HG03066 (cell line): ENCODE results near the gene KLK15.
"Not testable (repeated sequence)": the region's sequence is repeated elsewhere in the genome, so short reads cannot be mapped to it uniquely, and the experiment has no call there.

Experiments
- ATAC-seq: cut with Tn5 transposase; IDR thresholded peaks from one replicate; pipeline ENCODE4 v1.9.1; 2021; ENCODE audit warnings: low read depth; ENCODE audit not compliant: unreplicated experiment

Gene KLK15

DNA sequence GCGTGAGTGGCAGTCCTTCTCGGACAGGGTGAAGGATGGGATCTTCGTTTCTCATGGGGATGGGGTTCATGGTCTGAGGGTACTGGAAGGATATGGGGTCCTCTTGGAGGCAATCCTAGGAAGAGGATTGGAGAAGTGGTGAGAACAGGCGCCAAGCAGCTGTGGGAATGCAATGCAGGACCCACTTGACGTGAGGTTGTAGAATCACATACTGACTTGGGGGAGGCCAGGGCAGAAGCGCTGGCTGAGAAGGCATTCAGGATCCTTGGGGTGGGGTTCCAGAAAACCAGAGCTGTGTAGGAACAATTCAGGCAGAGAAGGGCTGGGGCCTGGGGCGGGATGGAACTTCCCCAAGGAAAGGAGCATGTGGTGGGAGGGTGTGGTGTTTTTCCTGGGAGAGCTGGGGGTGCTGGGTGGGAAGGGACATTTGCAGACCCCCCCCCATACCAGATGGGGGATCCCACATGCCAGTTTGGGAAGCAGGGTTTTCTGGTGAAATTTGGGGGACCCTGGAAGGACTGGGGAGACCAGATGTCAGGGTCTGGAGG is 10.6 kb downstream of the KLK15 start:
- ATAC-seq = no peak

DNA sequence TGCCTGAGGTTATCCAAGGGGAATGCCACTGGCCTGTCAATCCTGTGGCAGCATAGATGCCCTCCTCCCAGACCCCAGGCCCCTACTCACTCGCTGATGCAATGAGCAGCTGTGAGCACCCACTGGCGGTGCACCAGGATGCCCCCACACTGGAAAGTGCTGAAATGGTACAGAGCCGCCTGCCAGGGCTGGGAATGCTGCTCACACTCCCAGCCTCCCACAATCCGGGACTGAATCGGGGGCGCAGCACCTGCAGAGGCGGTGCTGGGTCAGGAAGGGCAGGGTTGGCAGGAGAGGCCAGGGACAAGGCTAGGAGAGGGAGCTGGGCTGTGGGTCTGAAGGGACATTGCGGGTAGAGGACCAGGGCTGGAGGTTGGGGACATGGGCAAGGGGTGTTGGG is 11.8 kb downstream of the KLK15 start:
- ATAC-seq = no peak

DNA sequence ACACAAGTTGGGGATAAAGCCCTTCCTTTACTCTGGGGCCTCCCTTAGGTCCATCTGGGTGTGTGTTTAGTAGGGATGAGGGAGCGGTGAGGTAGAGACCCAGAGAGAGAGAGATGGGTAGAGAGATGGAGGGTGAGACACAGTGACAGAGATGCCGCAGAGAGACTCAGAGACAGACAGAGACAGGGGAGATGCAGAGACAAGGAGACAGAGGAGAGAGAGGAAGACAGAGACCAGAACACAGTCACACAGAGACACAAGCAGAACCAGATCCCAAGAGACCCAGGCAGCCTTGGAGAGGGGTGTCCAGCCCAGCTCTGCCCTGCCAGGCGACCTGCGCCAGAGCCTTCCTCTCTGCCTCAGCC is 12.1 kb downstream of the KLK15 start:
- ATAC-seq = no peak

GRCh38 chr19:50820549-50821247 is 12.7 kb downstream of the KLK15 start:
- no peak for ATAC-seq

DNA sequence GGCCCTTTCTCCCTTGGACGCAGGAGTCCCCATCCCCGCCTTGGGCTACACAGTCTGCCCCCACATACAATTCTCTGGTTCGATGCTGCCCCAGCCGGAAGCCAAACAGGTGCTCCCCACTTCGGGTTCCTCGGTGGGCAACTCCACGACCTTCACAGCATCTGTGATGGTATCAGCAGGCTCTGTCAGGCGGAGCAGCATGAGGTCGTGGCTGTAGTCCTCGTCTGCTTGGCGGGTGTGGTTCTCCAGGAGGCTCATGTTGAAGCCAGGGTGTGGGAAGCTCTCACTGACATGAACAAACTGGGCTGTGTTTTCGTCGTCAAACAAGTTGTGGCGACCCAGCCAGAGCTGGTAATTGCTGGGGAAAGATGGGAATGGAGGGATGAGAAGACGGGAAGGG is 13.3 kb downstream of the KLK15 start:
- no peak for ATAC-seq

DNA sequence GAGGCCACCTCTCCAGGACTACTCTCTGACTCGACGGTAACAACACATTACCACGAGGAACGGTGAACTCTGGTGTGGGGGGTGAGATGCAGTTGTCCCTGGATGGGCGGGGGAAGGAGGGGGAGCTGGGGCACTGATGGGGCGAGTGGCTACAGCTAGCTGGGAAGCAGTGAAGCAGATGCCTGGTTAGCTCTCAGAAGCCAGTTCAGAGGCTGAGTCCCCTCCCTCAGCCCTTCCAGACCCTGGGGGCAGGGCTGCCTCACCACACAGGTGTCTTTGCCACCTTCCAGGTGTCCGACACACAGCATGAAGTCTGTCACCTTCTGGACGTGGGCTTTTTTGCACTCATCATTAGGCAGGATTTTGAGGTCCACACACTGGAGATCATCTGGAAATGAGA is 13.7 kb downstream of the KLK15 start:
- ATAC-seq = no peak

- no peak for ATAC-seq
These were observed 14.4 kb downstream of the KLK15 start for GRCh38 chr19:50818859-50819472.

DNA sequence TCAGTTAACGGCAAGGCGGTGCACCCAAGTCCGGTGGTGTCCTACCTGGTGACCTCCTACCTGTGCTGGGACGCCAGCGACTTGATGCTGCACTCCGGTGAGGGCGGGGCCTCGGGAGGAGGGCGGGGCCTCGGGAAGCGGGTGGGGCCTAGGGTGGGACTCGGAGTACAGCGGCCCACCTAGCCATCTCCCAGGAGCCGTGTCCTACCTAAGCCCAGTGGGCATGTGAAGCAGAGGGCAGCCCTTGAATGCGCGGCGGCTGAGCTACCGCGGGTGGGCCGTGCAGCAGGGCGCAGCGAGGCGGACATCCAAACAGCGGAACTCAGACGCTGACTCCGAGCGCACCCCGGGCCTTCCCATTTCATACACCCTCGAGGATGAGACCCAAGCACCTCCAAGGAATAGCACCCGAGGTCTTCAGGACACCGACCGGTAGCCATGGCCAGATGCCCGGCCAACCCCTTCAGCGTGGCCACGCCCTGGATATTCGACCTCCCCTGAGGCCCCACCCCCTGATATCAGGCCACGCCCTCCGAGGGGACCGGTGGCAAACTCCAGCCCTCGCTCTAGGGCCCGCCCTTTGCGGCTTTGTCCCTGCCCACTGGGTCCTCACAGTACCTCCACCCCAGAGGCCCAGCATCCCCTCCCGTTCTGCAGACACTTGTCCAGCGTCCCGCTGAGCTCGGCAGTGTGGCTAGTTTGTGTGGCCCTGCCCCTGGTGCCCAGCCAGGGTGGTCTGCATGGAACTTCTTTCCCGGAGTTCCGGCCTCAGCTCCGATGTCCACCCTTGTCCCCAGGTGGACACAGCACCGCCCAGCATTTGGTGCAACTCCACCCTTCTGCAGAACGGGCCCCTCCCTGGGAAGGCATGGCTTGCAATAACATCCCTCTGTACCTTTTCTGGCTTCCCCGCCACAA is 15.2 kb downstream of the KLK15 start:
- peak; percentile 60 for ATAC-seq

GRCh38 chr19:50815439-50815838 is 17.9 kb downstream of the KLK15 start:
- ATAC-seq = no peak

DNA sequence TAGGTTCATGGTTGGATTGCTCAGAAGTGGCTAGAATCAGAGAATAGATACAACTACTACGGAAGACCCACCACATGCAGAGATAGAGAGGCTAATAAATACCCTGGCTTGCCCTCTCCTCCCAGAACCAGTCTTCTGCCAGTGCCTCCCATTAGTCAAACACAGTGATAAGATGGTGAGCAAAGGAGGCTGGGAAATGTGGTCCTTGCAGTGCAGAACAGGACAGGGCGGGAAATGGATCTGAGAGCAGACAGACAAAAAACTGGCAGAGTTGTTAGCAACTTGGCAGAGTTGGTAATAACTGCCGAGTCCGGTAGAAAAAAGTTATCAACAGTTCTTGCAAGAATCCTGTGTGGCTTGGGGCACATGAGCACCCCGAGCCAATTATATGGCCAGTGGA is 18.5 kb downstream of the KLK15 start:
- no peak for ATAC-seq

DNA sequence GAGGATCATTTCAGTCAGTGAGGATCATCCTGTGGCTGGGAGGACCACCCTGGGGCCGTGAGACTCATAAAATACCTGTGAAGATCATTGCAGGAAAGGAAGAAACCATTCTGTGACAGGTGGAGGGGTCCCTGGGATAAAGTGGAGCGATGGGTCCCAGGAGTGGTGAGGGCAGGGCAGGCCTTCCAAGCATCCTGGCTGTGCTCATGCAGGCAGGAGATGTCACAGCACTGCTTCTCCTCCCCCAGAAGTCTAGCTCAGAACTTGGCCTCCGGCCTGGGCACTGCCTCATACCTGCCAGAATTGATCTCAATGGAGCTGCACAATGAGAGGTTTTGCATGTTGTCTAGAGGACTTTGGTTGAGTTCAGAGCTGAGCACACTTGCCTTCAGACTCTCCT is 20.9 kb downstream of the KLK15 start:
- ATAC-seq = no peak

DNA sequence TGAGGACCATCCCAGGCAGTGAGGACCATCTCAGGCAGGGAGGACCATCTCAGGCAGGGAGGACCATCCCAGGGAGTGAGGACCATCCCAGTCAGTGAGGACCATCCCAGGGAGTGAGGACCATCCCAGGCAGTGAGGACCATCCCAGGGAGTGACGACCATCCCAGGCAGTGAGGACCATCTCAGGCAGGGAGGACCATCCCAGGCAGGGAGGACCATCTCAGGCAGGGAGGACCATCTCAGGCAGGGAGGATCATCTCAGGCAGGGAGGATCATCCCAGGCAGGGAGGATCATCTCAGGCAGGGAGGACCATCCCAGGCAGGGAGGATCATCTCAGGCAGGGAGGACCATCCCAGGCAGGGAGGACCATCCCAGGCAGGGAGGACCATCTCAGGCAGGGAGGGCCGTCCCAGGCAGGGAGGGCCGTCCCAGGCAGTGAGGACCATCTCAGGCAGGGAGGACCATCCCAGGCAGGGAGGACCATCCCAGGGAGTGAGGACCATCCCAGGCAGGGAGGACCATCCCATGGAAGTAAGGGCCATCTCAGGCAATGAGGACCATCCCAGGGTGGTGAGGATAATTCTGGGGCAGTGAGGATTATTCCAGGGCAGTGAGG is 21.6 kb downstream of the KLK15 start:
- not testable (repeated sequence) for ATAC-seq

DNA sequence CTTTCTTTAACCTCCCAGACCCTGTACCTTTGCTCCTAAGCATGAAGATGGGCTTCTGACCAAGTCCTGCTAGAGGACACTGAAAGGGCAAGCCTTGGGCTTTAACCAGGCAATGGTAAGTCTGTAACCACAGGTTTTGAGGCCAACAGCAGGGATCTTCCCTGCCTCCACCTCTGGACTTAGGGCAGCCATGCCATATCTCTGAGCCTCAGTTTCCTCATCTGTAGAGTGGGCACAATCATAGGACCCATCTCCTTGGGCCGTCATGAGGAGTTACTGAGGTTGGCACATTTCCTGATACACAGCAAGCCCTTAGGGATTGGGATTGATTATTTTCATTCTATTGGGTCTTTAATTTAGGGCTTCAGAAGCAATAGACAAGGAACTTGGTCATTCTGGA is 24.5 kb downstream of the KLK15 start:
- no peak for ATAC-seq

- peak; percentile 91 for ATAC-seq
These were observed 28.7 kb downstream of the KLK15 start for GRCh38 chr19:50804420-50805272.

DNA sequence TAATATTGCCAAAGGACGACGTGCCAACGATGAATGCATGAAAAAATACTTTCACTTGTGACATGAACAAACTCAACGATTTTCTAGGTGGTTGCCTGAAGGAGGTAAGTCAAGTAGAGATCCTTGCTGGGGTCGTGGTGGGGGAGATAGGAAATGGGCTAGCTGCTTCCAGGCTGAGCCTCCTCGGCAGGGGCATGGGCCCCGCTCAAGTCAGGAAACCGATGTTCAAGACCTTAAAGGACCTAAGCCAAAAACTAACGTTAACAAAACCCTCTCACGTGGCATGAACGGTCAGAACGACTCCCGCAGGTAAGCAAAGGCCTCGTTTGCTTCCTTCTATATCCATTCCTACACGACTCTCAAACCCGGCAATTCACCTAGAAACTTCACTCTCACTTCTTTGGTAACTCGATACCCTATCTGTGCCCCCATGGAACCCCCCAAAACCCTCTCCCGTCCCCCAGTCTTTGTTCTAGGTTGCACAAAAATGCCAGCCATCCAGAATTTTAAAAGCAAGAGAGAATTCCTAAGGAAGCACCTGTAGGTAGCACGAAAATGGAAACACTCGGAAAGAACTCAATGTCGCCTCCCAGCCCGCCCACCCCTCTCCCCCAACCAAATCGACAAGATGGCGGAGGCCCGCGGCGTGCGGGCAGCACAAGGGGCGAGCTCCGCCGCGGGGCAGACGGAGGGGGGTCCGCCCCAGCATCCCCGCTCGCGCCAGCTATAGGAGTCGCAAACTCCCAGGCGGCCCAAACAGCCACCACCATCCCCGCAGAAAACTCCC is 29.5 kb downstream of the KLK15 start:
- ATAC-seq = no peak

GRCh38 chr19:50801107-50801506 is 32.3 kb downstream of the KLK15 start:
- ATAC-seq = no peak

GRCh38 chr19:50799547-50799851 is 33.9 kb downstream of the KLK15 start:
- ATAC-seq = no peak

DNA sequence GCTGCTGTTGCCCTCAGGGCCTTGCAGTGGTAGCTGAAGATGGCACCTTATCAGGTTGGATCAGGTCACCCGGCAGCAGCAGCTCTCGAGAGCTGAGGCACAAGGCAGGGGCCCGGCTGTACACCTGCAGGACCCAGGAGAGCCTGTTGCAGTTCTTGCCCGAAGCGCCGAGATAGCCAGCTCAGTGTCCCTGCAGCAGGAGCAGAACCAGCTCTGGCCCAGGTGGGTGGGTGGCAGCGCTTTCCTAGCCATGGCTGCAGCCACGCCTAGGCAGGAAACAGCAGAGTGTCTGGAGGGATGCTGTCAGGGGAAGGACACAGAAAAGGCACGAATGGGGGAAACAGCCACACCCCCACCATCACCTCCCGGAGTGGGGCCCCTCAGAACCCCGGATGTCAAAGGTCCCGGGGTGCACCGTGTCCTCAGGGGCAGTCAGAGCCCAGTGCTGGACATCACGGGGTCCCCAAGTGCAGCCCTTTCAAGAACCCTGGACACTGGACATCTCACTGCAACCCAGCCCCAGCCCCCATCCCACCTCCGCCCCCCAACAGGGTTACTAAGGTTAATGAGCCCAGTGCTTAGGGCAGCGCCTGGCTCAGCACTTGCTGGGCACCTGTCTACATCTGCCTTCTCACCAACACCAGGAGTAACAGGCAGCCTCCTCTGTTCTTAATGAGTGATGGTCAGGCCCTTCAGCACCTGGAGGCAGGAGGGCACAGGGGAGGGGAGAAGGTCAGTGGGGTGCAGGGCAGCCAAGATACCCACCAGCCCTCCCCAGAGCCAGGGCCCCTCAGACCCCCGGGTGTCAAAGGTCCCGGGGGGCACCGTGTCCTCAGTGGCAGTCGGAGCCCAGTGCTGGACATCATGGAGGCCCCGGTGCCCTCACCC is 34.5 kb downstream of the KLK15 start:
- no peak for ATAC-seq
